ENCODE measurements around the gene LTB. TPM values are rescaled to one million over a fixed set of nuclear protein-coding genes. Genes with fewer than 3 reads are reported as not detected.

The LTB gene, protein sequence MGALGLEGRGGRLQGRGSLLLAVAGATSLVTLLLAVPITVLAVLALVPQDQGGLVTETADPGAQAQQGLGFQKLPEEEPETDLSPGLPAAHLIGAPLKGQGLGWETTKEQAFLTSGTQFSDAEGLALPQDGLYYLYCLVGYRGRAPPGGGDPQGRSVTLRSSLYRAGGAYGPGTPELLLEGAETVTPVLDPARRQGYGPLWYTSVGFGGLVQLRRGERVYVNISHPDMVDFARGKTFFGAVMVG
- total RNA-seq, result 1 to 10 TPM in 1 of 2 donors, under 1 TPM in 1; 0.67 to 5.3 TPM
- 1 to 10 TPM; 1.4 to 1.7 TPM for polyA plus RNA-seq

DNA sequence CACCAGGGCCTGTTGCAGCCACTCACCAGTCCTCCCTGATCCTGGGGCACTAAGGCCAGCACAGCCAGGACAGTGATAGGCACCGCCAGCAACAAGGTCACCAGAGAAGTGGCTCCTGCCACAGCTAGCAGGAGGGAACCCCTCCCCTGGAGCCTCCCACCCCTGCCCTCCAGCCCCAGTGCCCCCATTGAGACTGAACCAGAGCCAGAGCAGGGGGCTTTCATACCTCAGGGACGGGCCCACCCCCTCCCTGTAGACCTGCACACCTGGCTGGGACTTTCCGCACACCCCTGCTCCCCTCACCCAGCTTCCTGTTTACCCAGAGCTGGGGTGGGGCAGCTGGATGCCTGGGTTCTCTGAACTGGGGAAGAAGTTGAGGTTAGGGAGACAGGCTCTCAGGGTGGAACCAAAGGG lies at the start of gene LTB:
TSS of gene LTB (minus strand) at position 195 of the 414 bp plus-strand sequence. CDS start at position 188, 7 bp downstream.
- no peak for DNase-seq (ENCODE audit: low spot score)
- Histone ChIP-seq H3K36me3 (ENCODE audit: control insufficient read depth in 4 of 4, insufficient read depth in 3 of 4, low read depth in 1 of 4, low read length in 3 of 4) (no peaks in the 10 kb centered on the region), H3K9me3 (ENCODE audit: control insufficient read depth in 4 of 4, low read length in 3 of 4) (no peaks in the 10 kb centered on the region), H3K27ac (ENCODE audit: low read depth in 1 of 2, low read length in 2 of 2) (peak within 1 kb of the TSS; percentile 63 to 73), H3K27me3 (ENCODE audit: control insufficient read depth in 4 of 4, insufficient read depth in 4 of 4, low read length in 3 of 4) (no peaks in the 10 kb centered on the region), H3K4me1 (ENCODE audit: control insufficient read depth in 4 of 4, insufficient read depth in 4 of 4, low read length in 3 of 4) (peaks cover 0 to 16% (median 6%) of the 10 kb centered on the region in 4 donors), H3K4me3 (ENCODE audit: low read depth in 1 of 3, low read length in 3 of 3) (peak within 1 kb of the TSS; percentile 74 to 80 (median 78)), H3K9ac (ENCODE audit: low read depth in 1 of 2, low read length in 2 of 2) (peak within 1 kb of the TSS; percentile 64 to 83)
- TF ChIP-seq, protein P1, sequence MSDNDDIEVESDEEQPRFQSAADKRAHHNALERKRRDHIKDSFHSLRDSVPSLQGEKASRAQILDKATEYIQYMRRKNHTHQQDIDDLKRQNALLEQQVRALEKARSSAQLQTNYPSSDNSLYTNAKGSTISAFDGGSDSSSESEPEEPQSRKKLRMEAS (IDR thresholded peaks at IDR 0.05), result no peak
- no peak for TF ChIP-seq EGR1 (IDR thresholded peaks at IDR 0.05; ENCODE audit: low read depth in 2 of 2)
- TF ChIP-seq RAD21 (IDR thresholded peaks at IDR 0.05), result no peak
- TF ChIP-seq, protein P2, sequence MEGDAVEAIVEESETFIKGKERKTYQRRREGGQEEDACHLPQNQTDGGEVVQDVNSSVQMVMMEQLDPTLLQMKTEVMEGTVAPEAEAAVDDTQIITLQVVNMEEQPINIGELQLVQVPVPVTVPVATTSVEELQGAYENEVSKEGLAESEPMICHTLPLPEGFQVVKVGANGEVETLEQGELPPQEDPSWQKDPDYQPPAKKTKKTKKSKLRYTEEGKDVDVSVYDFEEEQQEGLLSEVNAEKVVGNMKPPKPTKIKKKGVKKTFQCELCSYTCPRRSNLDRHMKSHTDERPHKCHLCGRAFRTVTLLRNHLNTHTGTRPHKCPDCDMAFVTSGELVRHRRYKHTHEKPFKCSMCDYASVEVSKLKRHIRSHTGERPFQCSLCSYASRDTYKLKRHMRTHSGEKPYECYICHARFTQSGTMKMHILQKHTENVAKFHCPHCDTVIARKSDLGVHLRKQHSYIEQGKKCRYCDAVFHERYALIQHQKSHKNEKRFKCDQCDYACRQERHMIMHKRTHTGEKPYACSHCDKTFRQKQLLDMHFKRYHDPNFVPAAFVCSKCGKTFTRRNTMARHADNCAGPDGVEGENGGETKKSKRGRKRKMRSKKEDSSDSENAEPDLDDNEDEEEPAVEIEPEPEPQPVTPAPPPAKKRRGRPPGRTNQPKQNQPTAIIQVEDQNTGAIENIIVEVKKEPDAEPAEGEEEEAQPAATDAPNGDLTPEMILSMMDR (IDR thresholded peaks at IDR 0.05; ENCODE audit: low read depth, low read length, missing input control), result no peak
- no peak for TF ChIP-seq HNF4A (conservative IDR thresholded peaks at IDR 0.05)
- TF ChIP-seq, protein P3, sequence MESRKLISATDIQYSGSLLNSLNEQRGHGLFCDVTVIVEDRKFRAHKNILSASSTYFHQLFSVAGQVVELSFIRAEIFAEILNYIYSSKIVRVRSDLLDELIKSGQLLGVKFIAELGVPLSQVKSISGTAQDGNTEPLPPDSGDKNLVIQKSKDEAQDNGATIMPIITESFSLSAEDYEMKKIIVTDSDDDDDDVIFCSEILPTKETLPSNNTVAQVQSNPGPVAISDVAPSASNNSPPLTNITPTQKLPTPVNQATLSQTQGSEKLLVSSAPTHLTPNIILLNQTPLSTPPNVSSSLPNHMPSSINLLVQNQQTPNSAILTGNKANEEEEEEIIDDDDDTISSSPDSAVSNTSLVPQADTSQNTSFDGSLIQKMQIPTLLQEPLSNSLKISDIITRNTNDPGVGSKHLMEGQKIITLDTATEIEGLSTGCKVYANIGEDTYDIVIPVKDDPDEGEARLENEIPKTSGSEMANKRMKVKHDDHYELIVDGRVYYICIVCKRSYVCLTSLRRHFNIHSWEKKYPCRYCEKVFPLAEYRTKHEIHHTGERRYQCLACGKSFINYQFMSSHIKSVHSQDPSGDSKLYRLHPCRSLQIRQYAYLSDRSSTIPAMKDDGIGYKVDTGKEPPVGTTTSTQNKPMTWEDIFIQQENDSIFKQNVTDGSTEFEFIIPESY (IDR thresholded peaks at IDR 0.05), result no peak
- TF ChIP-seq, protein P4, sequence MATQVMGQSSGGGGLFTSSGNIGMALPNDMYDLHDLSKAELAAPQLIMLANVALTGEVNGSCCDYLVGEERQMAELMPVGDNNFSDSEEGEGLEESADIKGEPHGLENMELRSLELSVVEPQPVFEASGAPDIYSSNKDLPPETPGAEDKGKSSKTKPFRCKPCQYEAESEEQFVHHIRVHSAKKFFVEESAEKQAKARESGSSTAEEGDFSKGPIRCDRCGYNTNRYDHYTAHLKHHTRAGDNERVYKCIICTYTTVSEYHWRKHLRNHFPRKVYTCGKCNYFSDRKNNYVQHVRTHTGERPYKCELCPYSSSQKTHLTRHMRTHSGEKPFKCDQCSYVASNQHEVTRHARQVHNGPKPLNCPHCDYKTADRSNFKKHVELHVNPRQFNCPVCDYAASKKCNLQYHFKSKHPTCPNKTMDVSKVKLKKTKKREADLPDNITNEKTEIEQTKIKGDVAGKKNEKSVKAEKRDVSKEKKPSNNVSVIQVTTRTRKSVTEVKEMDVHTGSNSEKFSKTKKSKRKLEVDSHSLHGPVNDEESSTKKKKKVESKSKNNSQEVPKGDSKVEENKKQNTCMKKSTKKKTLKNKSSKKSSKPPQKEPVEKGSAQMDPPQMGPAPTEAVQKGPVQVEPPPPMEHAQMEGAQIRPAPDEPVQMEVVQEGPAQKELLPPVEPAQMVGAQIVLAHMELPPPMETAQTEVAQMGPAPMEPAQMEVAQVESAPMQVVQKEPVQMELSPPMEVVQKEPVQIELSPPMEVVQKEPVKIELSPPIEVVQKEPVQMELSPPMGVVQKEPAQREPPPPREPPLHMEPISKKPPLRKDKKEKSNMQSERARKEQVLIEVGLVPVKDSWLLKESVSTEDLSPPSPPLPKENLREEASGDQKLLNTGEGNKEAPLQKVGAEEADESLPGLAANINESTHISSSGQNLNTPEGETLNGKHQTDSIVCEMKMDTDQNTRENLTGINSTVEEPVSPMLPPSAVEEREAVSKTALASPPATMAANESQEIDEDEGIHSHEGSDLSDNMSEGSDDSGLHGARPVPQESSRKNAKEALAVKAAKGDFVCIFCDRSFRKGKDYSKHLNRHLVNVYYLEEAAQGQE (IDR thresholded peaks at IDR 0.05), result no peak
- 59% methylated on average over 3 of the region's 3 CpGs for WGBS

DNA sequence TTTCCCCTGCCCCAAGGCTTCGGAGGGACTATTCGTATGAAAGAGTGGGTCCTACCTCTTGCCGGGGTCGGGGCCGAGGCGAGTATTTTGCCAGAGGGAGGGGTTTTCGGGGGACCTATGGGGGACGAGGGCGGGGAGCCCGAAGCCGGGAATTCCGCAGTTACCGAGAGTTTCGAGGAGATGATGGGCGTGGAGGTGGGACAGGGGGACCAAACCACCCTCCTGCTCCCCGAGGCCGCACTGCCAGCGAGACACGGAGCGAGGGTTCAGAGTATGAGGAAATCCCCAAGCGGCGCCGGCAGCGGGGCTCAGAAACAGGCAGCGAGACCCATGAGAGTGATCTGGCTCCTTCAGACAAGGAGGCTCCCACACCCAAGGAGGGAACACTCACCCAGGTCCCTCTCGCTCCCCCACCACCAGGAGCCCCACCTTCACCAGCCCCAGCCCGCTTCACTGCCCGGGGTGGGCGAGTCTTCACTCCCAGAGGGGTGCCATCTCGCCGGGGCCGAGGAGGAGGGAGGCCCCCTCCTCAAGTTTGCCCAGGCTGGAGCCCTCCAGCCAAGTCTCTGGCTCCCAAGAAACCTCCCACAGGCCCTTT lies 49.6 kb upstream of the LTB start:
- peaks cover 2 to 23% (median 17%) of the 10 kb centered on the region in 4 donors for H3K4me1 ChIP-seq (ENCODE audit: control insufficient read depth in 4 of 4, insufficient read depth in 4 of 4, low read length in 3 of 4)
- H3K9me3 ChIP-seq (ENCODE audit: control insufficient read depth in 4 of 4, low read length in 3 of 4), result no peaks in the 10 kb centered on the region
- H3K36me3 ChIP-seq (ENCODE audit: control insufficient read depth in 4 of 4, insufficient read depth in 3 of 4, low read depth in 1 of 4, low read length in 3 of 4), result peaks cover 50 to 89% (median 64%) of the 10 kb centered on the region in 4 donors
- 95% methylated on average over 32 of the region's 32 CpGs for WGBS
- no peak overlapping the region for H3K9ac ChIP-seq (ENCODE audit: low read depth in 1 of 2, low read length in 2 of 2)
- no peak overlapping the region for H3K4me3 ChIP-seq (ENCODE audit: low read depth in 1 of 3, low read length in 3 of 3)
- no peak overlapping the region for H3K27ac ChIP-seq (ENCODE audit: low read depth in 1 of 2, low read length in 2 of 2)
- H3K27me3 ChIP-seq (ENCODE audit: control insufficient read depth in 4 of 4, insufficient read depth in 4 of 4, low read length in 3 of 4), result no peaks in the 10 kb centered on the region
- no peak for DNase-seq (ENCODE audit: low spot score)
- TF ChIP-seq, protein P4 (IDR thresholded peaks at IDR 0.05), result no peak
- TF ChIP-seq, protein P1 (IDR thresholded peaks at IDR 0.05), result no peak
- TF ChIP-seq, protein P3 (IDR thresholded peaks at IDR 0.05), result no peak
- TF ChIP-seq YY1 (IDR thresholded peaks at IDR 0.05) (no peak), EGR1 (IDR thresholded peaks at IDR 0.05; ENCODE audit: low read depth in 2 of 2) (no peak), RXRA (IDR thresholded peaks at IDR 0.05) (no peak), HNF4A (conservative IDR thresholded peaks at IDR 0.05) (no peak), TAF1 (conservative IDR thresholded peaks at IDR 0.05) (no peak), HNF4G (IDR thresholded peaks at IDR 0.05) (no peak), JUND (IDR thresholded peaks at IDR 0.05) (no peak), SP1 (IDR thresholded peaks at IDR 0.05) (no peak)
- TF ChIP-seq, protein P5, sequence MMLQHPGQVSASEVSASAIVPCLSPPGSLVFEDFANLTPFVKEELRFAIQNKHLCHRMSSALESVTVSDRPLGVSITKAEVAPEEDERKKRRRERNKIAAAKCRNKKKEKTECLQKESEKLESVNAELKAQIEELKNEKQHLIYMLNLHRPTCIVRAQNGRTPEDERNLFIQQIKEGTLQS (IDR thresholded peaks at IDR 0.05), result no peak

Measured in liver (tissue), 9 donors.